NB4 (cell line): ENCODE measurements around the gene SUSD6.

Experiments used
- POLR2A ChIP-seq: IDR thresholded peaks from 2 replicates; pipeline ENCODE4 v1.6.1; 2011; ENCODE audit warnings: mild to moderate bottlenecking; ENCODE audit not compliant: insufficient read length; ENCODE audit errors: extremely low read depth
- TF ChIP-seq, protein P1 (sequence below): IDR thresholded peaks from one replicate; pipeline ENCODE4 v1.5.1; 2012; ENCODE audit warnings: low read depth, low read length

DNA sequence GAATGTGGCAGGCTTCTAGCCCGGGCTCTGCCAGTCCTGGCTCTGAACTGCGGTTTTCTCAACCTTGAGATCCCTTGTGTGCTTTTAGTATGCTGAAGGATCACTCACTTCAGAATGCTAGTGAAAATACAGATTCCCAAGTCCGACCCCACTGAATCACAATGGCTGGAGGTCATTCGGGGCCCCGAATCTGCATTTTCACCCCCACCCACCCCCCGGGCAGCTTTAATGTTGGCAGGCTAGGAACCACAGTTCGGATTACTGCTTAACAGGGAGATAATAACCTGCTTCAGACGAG, 573 bp upstream of the SUSD6 start:
- TF ChIP-seq, protein P1, sequence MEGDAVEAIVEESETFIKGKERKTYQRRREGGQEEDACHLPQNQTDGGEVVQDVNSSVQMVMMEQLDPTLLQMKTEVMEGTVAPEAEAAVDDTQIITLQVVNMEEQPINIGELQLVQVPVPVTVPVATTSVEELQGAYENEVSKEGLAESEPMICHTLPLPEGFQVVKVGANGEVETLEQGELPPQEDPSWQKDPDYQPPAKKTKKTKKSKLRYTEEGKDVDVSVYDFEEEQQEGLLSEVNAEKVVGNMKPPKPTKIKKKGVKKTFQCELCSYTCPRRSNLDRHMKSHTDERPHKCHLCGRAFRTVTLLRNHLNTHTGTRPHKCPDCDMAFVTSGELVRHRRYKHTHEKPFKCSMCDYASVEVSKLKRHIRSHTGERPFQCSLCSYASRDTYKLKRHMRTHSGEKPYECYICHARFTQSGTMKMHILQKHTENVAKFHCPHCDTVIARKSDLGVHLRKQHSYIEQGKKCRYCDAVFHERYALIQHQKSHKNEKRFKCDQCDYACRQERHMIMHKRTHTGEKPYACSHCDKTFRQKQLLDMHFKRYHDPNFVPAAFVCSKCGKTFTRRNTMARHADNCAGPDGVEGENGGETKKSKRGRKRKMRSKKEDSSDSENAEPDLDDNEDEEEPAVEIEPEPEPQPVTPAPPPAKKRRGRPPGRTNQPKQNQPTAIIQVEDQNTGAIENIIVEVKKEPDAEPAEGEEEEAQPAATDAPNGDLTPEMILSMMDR = no peak
- no peak for TF ChIP-seq POLR2A
